ENCODE results near the gene TNS4. TPM values are rescaled to one million over a fixed set of nuclear protein-coding genes. Genes with fewer than 3 reads are reported as not detected.

TNS4 gene
- total RNA-seq, 1 experiment from 2014 or later = 0.14 TPM

DNA sequence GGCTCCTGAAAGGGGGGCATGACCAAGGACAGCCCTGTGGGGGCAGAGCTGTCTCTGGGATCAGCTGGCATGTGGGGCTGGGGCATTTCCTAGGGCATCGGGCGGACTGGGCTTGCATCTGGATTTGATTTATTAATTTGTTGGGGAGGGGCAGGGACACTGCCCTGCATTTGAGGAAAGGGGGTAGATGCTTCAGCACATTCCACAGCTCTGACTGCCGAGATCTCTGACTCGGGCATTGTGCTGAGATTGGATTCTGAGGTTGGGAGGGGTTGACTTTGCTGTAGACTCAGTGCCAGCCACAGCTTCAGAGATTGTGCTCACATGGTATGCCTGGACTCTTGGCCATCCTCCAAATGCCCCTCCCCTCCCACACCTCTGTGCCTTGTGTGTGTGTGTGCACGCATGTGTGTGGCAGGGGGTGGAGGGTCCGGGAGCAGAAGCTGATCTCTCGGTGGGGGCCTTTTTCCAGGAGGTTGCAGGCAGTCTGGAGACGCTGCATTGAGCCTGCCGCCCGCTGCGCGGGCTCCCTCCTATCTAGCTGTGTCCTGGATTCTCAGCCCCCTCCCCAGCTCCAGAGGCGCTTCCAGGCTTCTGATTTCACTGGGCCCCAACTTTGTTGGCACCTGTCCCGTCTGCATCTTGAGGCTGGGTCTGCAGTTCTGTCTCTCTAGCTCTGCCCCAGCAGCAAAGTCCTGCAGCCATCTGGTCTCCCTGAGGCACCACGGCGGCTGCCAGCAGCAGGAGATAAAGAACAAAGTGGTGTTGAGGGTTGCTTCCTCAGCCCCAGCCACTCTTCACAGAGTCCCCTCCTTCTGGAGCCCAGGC, 43.2 kb downstream of the TNS4 start:
- peak; percentile 84 for DNase-seq (ENCODE audit: low spot score)

DNA sequence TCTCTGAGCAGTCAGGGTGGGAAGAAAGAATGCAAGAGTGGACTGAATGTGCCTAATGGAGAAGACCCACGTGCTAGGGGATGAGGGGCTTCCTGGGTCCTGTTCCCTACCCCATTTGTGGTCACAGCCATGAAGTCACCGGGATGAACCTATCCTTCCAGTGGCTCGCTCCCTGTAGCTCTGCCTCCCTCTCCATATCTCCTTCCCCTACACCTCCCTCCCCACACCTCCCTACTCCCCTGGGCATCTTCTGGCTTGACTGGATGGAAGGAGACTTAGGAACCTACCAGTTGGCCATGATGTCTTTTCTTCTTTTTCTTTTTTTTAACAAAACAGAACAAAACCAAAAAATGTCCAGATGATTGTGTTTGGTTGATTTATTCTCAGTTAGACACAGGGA, 44.1 kb downstream of the TNS4 start:
- DNase-seq (ENCODE audit: low spot score) = no peak

DNA sequence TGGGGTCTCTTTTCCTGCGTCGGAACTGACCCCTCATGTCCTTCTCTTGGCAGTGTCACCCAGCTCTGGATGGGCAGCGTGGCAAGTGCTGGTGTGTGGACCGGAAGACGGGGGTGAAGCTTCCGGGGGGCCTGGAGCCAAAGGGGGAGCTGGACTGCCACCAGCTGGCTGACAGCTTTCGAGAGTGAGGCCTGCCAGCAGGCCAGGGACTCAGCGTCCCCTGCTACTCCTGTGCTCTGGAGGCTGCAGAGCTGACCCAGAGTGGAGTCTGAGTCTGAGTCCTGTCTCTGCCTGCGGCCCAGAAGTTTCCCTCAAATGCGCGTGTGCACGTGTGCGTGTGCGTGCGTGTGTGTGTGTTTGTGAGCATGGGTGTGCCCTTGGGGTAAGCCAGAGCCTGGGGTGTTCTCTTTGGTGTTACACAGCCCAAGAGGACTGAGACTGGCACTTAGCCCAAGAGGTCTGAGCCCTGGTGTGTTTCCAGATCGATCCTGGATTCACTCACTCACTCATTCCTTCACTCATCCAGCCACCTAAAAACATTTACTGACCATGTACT, 44.9 kb downstream of the TNS4 start:
- DNase-seq (ENCODE audit: low spot score) = no peak

DNA sequence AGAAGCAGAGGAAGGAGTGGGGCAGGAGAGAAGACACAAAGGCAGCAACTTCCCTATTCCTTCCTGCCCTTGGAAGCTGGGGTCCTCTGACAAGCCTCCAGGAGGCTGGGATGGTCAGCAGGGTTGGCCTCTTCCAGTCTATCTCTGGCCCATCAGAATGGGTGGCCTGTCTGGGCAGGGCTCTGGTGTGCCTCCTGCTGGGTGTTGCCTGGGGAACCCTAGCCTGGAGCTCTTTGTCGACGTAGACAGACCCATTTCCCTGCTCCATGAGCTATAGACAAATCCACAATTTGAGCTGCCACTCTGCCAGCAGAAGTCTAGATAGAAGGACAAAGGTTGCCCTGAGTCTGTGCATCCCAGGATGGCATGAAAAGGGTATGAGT, 46.8 kb downstream of the TNS4 start:
- no peak for DNase-seq (ENCODE audit: low spot score)

DNA sequence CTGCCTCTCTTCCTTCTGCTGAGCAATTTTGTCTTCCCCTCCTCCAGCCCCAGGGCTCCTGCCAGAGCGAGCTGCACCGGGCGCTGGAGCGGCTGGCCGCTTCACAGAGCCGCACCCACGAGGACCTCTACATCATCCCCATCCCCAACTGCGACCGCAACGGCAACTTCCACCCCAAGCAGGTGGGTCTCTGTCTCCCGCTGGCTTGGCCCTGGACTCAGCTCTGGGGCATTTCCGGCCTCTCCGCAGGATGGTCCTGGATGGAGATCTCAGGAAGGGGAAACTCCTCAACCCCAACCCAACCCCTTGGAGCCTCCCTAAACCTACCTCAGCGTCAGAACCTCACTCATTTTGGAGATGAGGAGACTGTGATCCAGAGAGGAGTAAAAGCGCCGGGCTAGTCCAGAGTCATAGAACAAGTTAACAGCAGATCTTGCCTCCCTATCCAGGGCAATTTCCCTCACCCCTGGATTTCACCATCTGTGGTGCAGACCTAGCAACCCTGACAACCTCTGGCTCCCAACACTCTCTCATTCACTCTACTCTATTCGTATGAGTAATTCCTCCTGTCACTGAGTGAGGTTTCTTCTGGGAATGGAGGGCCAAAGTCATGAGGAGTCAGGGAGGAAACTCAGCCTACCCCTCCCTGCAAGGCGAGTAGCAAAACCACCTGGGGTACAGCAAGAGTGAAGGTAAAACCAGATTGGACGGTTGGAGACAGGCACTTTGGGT, 47.4 kb downstream of the TNS4 start:
- DNase-seq (ENCODE audit: low spot score) = no peak

DNA sequence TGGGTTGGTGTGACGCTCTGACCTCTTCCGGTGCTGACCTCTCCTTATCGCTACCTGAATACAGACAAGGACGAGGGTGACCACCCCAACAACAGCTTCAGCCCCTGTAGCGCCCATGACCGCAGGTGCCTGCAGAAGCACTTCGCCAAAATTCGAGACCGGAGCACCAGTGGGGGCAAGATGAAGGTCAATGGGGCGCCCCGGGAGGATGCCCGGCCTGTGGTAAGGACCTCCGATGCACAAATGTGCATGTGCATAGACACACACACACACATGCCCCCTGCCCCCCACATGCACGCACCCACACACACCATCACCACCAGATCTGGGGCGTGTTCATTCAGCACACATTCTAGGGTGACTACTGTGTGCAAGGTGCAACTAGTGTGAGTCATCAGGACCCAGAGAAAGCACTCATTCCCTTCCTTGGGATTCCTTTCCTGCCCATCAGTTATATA, 48.5 kb downstream of the TNS4 start:
- peak; percentile 74 for DNase-seq (ENCODE audit: low spot score)

DNA sequence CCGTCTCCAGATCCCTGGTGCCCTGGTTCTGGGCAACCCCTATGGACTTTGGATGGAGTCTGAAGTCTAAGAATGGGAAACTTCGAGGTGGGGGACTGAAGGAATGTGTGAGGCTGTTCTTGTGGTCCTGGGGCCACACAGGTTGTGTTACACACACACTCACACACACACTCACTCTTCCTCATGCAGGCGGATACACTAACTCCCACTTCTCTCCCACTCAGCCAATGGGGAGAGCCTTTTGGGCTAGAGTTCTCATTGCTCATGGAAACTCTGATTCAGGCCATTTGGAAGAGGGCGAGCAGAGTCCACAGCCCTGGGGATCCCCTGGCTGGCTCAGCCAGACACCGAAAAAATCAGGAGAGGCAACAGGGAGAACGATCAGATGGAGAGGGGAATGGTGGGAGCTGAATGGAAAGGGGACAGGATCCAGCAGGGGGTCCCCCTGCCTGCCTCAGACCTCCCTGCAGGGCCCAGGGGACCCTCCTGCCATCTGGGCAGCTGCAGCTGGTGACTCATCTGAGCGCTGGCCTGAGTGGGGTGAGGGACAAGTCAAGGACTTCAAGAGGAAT, 49.1 kb downstream of the TNS4 start:
- peak; percentile 72 for DNase-seq (ENCODE audit: low spot score)

DNA sequence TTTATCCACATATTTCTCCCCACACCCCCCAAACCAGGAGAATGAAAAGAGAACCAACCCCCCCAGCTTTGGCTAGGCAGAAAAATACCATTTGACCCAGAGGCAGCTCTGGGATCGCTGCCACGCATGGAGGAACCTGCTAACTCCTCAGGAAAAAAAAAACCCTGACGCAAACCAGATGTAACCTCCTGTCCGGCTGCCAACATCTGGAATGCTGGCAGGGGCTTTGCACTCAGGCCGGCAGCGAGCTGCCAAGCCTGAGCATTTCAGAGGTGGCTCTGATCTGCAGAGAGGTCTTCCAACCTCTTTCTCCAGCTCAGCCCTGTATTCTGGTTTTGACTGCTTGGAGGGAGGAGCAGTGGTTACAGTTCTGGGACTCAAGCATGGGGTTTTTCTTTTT, 50.0 kb downstream of the TNS4 start:
- no peak for DNase-seq (ENCODE audit: low spot score)

DNA sequence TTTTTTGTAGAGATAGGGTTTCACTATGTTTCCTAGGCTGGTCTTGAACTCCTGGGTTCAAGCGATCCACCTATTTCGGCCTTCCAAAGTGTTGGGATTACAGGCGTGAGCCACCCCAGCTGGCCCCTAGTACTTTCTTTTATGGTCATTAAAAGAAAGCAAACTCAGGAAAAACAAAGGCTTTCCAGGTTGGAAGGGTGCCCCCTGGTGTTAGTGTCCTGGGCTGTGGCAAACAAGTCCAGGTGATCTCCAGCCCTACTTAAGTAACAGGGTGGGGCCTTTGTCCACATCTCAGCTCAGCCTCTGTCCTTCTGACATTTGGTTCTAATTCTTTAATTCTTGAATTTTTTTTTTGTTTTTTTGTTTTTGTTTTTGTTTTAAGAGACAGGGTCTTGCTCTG, 51.2 kb downstream of the TNS4 start:
- no peak for DNase-seq (ENCODE audit: low spot score)

DNA sequence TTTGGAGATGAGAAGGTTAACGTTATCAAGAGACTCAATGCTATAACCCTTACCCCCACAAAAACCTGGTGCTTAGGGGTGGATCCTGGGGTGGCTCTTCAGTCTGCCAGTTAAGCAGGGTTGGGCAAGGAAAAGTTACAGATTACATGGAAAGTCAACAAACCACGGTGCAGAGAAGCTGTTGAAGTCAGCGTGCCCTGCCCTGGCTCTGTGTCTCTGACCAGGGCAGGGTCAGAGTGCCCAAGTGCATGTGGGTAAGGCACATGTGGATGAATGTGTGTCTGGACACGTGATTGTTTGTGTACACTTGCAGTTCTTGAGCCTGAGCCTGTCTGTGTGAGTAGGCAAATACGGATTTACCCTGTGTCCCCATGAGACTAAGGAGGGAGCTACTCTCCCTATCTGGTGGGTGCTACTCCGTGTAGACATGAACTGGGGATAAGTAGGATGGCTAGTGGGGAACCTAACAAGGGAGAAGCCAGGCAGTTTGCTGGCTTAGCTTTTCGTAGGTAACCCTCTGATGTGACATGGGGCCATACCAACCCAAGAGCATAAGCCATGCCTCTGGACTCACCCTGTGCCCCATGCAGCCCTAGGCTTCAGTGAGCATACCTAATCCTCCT, 52.7 kb downstream of the TNS4 start:
- DNase-seq (ENCODE audit: low spot score) = no peak

DNA sequence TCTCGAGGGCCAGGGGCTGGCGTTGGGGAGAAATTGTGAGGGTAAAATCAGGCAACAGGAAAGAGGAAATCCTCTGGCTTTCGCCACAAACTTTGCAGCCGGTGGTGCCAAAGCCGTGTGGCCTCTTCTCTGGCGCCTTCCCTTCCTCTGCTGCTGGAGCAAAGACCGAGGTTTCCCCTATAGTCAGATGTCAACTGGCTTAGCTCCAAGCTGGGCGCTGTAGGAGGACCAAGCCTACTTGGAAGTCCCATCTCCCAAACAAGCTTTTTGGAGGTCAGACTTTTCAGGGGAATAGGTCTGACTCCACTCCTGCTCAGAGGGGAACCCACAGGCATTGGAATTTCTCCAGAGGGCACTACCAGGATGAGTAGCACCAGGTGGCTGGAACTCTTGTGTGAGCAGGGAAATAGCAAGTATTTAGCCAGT, 53.2 kb downstream of the TNS4 start:
- DNase-seq (ENCODE audit: low spot score) = no peak

DNA sequence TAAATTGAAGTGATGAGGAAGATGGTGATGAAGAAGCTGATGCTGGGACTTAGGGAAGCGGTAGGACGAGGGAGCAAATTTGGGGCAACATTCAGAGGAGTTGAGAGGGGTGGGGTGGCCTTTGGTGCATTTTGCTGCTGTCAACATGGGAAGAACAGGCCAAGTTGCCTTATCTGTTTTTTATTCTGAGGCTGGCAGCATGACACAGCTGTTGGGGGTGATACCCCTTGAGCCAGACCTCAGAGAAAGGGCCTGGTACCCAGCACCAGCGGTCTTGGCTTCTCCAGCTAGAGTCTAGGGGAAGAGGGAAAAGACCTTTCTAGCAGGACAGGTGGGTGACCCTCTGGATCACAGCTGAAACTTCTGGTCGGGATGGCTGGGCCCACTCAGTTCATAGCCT, 53.6 kb downstream of the TNS4 start:
- no peak for DNase-seq (ENCODE audit: low spot score)

DNA sequence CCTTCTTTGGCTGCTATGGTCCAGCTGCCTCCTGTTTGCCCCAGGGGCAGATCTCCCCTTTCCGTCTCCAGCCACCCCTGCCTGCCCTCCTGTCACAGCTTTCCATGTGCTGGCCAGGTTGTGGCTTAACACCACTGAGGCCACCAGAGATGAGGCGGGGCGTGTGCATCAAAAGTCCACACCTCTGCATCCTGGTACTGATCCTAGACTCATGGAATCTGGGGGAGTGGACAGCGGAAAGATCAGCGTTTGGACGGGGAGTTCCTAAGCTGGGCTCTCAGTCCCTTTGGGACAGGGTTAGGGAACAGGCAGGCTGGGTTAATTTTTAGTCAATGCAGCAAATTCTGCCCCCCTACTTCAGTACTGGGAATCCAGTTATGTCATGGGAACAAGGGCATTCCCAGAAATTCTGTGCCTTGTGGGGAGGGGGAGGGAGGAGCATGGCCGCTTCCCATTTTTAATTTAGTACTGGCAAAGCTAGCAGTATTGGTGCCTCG, 54.2 kb downstream of the TNS4 start:
- DNase-seq (ENCODE audit: low spot score) = no peak

DNA sequence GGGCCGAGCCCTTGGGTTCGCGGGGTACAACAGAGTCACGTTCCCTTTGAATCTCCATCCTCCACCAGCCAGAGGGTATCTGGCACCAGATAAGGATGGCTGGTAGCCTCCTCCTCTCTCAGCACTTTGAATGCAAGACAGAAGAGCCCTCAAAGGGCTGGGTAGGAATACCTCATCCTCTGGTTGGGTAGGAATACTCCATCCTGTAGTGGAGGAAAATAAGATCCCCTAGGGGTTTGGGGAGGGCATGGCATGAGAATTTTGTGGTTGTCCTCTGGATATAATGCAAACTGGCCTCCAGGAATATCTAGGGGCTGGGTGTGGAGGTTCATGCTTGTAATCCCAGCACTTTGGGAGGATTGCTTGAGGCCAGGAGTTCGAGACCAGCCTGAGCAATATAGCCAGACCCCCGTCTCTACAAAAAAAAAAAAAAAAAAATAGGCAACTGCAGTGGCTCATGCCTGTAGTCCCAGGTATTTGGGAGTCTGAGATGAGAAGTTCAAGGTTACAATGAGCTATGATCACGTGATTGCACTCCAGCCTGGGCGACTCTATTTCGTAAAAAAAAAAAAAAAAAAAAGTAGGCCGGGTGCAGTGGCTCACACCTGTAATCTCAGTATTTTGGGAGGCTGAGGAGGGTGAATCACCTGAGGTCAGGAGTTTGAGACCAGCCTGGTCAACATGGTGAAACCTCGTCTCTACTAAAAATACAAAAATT, 55.5 kb downstream of the TNS4 start:
- no peak for DNase-seq (ENCODE audit: low spot score)

DNA sequence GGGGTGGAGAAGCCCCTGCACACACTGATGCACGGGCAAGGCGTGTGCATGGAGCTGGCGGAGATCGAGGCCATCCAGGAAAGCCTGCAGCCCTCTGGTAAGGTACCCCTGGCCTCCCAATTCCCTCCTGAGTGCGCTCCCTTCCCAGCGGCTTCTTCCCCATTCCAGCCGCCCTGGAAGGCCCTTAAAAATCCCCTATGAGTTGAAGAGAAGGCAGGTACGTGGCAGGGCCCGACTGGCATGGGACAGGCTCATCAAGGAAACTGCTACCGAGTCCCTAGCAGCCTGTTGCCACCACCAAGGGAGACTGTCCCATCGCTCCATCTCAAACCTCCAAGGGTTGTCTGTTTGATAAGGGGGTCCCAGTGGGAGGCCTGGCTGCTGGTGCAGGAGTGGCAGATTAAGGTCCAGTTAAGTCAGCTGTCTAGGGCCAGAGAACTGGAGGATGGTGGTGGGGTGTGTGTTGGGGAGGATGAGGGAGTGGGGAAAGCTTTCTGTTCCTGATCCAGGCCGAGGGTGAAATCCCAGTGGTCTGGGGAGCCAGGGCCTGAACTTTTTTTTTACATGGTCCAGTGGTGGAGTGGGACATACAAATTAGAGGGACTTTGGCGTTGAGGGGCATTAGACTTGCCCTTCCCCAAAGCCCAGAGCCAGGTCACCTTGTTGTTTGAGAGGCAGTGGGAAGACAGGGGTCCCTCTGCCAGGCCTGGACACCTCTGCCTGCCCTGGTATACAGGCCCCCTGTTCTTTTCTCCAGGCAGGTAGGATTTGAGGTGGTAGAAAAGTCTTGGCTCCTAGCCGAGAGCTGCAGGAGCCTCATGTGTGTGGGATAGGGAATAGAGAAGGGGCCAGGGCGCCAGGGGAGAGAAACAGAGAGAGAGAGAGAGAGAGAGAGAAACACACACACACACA, 57.2 kb downstream of the TNS4 start:
- DNase-seq (ENCODE audit: low spot score) = no peak

DNA sequence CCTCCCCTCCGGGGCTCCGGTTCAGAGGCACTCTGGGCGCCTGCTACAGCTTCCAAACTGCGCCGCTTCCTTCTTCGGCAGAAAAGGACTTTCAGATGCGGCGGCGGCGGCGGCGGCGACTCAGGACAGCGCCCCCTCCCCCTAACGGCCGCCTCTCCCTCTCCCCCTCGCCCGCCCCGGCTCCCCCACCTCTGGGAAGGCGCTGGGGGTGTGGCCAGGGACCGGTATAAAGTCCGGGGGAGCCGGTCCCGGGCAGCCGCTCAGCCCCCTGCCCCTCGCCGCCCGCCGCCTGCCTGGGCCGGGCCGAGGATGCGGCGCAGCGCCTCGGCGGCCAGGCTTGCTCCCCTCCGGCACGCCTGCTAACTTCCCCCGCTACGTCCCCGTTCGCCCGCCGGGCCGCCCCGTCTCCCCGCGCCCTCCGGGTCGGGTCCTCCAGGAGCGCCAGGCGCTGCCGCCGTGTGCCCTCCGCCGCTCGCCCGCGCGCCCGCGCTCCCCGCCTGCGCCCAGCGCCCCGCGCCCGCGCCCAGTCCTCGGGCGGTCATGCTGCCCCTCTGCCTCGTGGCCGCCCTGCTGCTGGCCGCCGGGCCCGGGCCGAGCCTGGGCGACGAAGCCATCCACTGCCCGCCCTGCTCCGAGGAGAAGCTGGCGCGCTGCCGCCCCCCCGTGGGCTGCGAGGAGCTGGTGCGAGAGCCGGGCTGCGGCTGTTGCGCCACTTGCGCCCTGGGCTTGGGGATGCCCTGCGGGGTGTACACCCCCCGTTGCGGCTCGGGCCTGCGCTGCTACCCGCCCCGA, 58.0 kb downstream of the TNS4 start, which contains the start of gene IGFBP4:
Gene IGFBP4, plus strand, starts transcription at position 255 of the 792 bp plus-strand sequence. Its CDS starts 286 bp downstream, at position 541.
- DNase-seq (ENCODE audit: low spot score) = no peak

DNA sequence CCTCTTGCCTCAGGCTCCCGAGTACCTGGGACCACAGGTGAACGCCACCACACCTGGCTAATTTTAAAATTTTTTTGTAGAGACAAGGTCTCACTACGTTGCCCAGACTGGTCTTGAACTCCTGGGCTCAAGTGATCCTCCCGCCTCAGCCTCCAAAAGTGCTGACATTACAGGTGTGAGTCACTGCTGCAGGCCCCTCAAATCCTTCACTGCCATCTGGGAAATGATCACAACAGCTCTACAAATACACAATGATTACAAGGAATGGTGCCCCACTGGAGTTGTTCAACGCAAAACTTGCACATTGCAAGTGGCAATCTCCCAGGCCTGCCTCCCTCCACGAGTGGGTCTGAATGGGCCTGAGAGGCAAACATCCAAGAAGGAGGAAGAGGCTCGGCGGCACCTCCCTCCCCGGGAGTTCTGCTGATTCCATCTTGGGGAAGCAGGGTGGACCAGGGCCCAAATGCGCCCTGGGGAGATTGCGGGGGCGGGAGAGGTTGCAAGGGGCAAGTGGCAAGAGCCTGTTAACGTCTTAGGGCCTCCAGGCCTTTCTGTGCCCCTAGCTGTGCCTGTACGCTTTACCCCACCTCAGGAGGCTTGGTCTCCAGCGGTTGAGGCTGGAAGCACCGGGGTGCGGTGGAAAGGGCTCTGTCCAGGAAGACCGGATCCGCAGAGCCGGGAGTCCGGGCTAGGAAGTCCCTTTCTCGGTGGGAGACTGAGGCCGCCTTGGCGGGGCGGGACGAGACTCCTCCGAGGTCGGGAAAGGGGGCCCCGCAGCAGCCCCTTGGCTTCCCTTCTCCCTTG, 58.8 kb downstream of the TNS4 start:
- no peak for DNase-seq (ENCODE audit: low spot score)

DNA sequence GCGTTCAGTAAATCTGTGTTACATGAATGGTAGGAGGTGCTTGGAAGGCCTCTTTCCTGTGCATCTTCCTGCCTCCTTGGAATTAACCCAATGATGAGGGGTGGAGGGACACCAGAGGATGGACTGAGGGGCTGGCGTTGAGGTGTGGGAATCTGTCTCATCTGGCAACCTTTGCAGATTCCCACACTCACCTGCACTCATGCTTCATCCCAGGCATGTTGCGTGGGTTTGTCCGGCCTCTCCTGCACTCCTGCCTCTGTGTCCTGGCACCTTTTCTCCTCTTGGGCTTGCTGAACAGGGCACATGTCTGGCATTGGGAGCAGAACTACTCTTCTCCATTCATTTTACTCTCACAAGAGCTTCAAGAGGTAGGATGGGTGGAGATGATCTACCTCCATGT, 61.3 kb downstream of the TNS4 start:
- DNase-seq (ENCODE audit: low spot score) = no peak

Data from A172 (cell line).